ENCODE data around the gene RAB36.

DNA sequence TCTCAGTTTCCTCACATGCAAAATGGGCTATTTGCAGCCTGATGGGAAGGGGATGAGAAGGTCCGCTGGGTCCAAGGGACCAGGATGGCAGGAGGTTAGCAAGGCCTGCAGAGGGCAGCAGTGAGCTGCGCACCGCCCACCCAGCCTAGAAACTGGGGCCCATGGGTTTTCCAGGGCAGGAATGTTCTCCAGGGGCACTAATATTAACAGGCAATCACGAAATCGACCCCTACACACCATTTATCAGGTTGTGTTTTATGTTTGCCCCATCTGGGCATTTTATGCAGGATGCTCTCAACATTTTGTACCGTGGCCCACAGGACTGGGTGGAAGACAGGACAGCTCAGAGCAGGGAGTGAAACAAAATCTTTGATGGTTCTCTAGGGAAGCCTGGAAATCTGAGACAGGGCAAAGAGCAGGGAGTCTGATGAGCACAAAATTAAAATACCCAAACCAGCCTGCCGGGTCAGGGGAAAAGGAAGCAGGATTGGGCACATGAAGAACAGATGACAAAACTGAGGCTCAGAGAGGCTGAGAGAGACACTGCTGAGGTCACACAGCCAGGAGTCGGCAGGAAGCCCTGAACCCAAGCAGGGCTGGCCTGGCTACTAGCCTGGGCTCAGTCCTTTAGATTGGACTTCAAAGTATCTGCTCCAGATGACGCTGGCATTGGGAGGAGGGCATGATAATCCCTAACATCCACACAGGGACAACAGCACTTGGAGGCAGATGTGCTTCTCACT lies 33.4 kb downstream of the RAB36 start:
- TF ChIP-seq POLR2A (IDR thresholded peaks at IDR 0.05; ENCODE audit: extremely low read depth, insufficient read length): no peak
- TF ChIP-seq, protein P1, sequence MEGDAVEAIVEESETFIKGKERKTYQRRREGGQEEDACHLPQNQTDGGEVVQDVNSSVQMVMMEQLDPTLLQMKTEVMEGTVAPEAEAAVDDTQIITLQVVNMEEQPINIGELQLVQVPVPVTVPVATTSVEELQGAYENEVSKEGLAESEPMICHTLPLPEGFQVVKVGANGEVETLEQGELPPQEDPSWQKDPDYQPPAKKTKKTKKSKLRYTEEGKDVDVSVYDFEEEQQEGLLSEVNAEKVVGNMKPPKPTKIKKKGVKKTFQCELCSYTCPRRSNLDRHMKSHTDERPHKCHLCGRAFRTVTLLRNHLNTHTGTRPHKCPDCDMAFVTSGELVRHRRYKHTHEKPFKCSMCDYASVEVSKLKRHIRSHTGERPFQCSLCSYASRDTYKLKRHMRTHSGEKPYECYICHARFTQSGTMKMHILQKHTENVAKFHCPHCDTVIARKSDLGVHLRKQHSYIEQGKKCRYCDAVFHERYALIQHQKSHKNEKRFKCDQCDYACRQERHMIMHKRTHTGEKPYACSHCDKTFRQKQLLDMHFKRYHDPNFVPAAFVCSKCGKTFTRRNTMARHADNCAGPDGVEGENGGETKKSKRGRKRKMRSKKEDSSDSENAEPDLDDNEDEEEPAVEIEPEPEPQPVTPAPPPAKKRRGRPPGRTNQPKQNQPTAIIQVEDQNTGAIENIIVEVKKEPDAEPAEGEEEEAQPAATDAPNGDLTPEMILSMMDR (IDR thresholded peaks at IDR 0.05; ENCODE audit: low read depth, low read length): peak; percentile 90
